ENCODE measurements around the gene GMDS. TPM values are rescaled to one million over a fixed set of nuclear protein-coding genes. Genes with fewer than 3 reads are reported as not detected.

GMDS gene
- total RNA-seq, 1 experiment from 2014 or later: 27.6 TPM

- no peak overlapping the region for H3K23ac ChIP-seq (ENCODE audit: insufficient read length, low read depth, low read length)
- H2BK15ac ChIP-seq (ENCODE audit: low read depth, low read length): no peak overlapping the region
- H3K9ac ChIP-seq (ENCODE audit: extremely low read depth, insufficient read length, low read length): no peak overlapping the region
- no peak overlapping the region for H3K4me2 ChIP-seq (ENCODE audit: insufficient read depth, insufficient read length, low read length)
- no peak overlapping the region for H2AFZ ChIP-seq (ENCODE audit: low read length)
- H2BK12ac ChIP-seq (ENCODE audit: insufficient read length, low read depth, low read length): no peak overlapping the region
- H3T11ph ChIP-seq (ENCODE audit: low read length): no peak overlapping the region
- H4K20me1 ChIP-seq (ENCODE audit: control insufficient read depth, insufficient read depth, insufficient read length): no peaks in the 10 kb centered on the region
- no peak overlapping the region for H3K4ac ChIP-seq (ENCODE audit: low read depth, low read length)
- WGBS (ENCODE audit: extremely low coverage, insufficient read length, low lambda C conversion rate): no CpG with 5 or more reads among the region's 5 CpGs
- no peak overlapping the region for H3K14ac ChIP-seq (ENCODE audit: insufficient read depth, low read length)
- H2BK120ac ChIP-seq (ENCODE audit: low read depth, low read length, poor library complexity, severe bottlenecking): no peak overlapping the region
- Mint-ChIP-seq H3K27ac (no peak overlapping the region), H3K4me1 (peaks cover 0 to 2% of the 10 kb centered on the region in 2 experiments; a peak in 2 of 4 replicates), H3K36me3 (ENCODE audit: insufficient read depth in 1 of 3, low read depth in 3 of 3) (no peaks in the 10 kb centered on the region), H3K27me3 (ENCODE audit: low read depth) (no peaks in the 10 kb centered on the region), H3K9me3 (no peaks in the 10 kb centered on the region), H3K4me3 (no peak overlapping the region)
- no peaks in the 10 kb centered on the region for H3K4me1 ChIP-seq (ENCODE audit: insufficient read depth, low read length)
- no peak overlapping the region for H4K91ac ChIP-seq (ENCODE audit: insufficient read length, low read depth, low read length)
- no peak overlapping the region for H3K56ac ChIP-seq (ENCODE audit: insufficient read length, low read depth, low read length)
- DNase-seq: no peak
- no peaks in the 10 kb centered on the region for H3K9me3 ChIP-seq (ENCODE audit: control insufficient read depth, low read depth, low read length)
- no peak overlapping the region for H2BK5ac ChIP-seq (ENCODE audit: insufficient read length, low read length)
- no peaks in the 10 kb centered on the region for H3K23me2 ChIP-seq (ENCODE audit: insufficient read length, low read depth, low read length, poor library complexity, severe bottlenecking)
- no peak overlapping the region for H3K18ac ChIP-seq (ENCODE audit: insufficient read length, low read depth, low read length)
- H2BK20ac ChIP-seq (ENCODE audit: low read depth, low read length, poor library complexity, severe bottlenecking): no peak overlapping the region
- TF ChIP-seq CTCF (conservative IDR thresholded peaks at IDR 0.05): no peak
- H4K5ac ChIP-seq (ENCODE audit: insufficient read length, low read depth, low read length): no peak overlapping the region
- no peaks in the 10 kb centered on the region for H3K79me2 ChIP-seq (ENCODE audit: insufficient read depth, low read length)
- H4K8ac ChIP-seq (replicated peaks; ENCODE audit: insufficient read length, low read depth, low read length): no peak overlapping the region
- H3K27ac ChIP-seq (ENCODE audit: insufficient read length, low read depth, low read length): no peak overlapping the region
- no peaks in the 10 kb centered on the region for H3K79me1 ChIP-seq (ENCODE audit: insufficient read depth, low read depth, low read length, poor library complexity, severe bottlenecking)
- no peaks in the 10 kb centered on the region for H3K27me3 ChIP-seq (ENCODE audit: insufficient read depth, low read length)
- no peak overlapping the region for H2AK5ac ChIP-seq (ENCODE audit: insufficient read length, low read length)
These were observed 530.8 kb downstream of the GMDS start for GRCh38 chr6:1714654-1715053.
